GM11168 (cell line): ENCODE measurements around the gene CSH1.
"Not testable (repeated sequence)": the region's sequence is repeated elsewhere in the genome, so short reads cannot be mapped to it uniquely, and the experiment has no call there.

Source experiments
- in situ Hi-C: fragments of 300-500 bp; cut with MboI; formaldehyde crosslinking; loops from one replicate; pipeline ENCODE4 v1.12.0; 2022; ENCODE audit warnings: low sequenced_read_pairs; ENCODE audit not compliant: unreplicated experiment

CSH1 gene

GRCh38 chr17:63873577-63873976 lies 22.8 kb downstream of the CSH1 start, which contains the start of gene CSH2:
CSH2 (minus strand) TSS chr17:63873677; CDS start chr17:63873614, 63 bp downstream.
- in situ Hi-C loops = not testable (repeated sequence)

- in situ Hi-C loops = not testable (repeated sequence)
Observed at GRCh38 chr17:63871646-63872365, 24.6 kb downstream of the CSH1 start.

- in situ Hi-C loops = not testable (repeated sequence)
Observed at GRCh38 chr17:63870292-63870665, 26.1 kb downstream of the CSH1 start.

GRCh38 chr17:63869491-63870291 lies 26.7 kb downstream of the CSH1 start:
- in situ Hi-C loops = not testable (repeated sequence)

GRCh38 chr17:63866625-63867024 lies 29.7 kb downstream of the CSH1 start:
- in situ Hi-C loops = not testable (repeated sequence)

- in situ Hi-C loops = no loop called here
Observed at GRCh38 chr17:63859257-63859656, 37.1 kb downstream of the CSH1 start.

GRCh38 chr17:63856425-63856824 lies 39.9 kb downstream of the CSH1 start:
- in situ Hi-C loops = not testable (repeated sequence)

- in situ Hi-C loops = no loop called here
Observed at GRCh38 chr17:63855185-63855584, 41.2 kb downstream of the CSH1 start.

GRCh38 chr17:63854709-63855108 lies 41.7 kb downstream of the CSH1 start:
- in situ Hi-C loops = no loop called here

GRCh38 chr17:63853260-63853659 lies 43.1 kb downstream of the CSH1 start:
- in situ Hi-C loops = no loop called here

- in situ Hi-C loops = no loop called here
Observed at GRCh38 chr17:63850401-63850800, 46.0 kb downstream of the CSH1 start.

GRCh38 chr17:63848834-63849689 lies 47.3 kb downstream of the CSH1 start:
- in situ Hi-C loops = no loop called here

GRCh38 chr17:63847525-63848249 lies 48.7 kb downstream of the CSH1 start:
- in situ Hi-C loops = no loop called here

- in situ Hi-C loops = no loop called here
Observed at GRCh38 chr17:63845509-63845908, 50.9 kb downstream of the CSH1 start.
